Measurements from ENCODE around the gene TEKT5. TPM values are rescaled to one million over a fixed set of nuclear protein-coding genes. Genes with fewer than 3 reads are reported as not detected.

Gene TEKT5
- total RNA-seq, 4 donors from 2014 or later: 0.20 to 0.93 (median 0.42) TPM; not detected in 1

DNA sequence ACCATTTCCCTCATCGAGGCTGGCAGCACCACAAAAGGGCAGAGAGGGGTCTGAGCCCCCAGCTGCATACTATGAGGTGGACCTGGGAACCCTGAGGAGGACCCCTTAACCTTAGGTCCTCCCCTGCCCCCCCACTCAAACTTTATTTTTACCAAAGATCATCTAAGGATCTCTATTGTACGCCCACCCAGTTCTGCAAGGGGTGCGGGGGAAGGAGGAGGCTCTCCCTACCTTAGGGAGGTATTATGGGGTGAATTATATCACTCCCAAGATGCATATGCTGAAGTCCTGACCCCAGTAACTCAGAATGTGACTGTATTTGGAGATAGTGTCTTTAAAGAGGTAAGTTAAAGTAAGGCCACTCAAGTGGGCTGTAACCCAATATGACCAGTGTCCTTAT, 87.6 kb downstream of the TEKT5 start:
- intact Hi-C loops (cut with DNase I; ENCODE audit: low total_unique reads): no loop called here
- WGBS, 2 donors: 73 to 80% methylated on average over 3 of the region's 3 CpGs
- no peak for TF ChIP-seq POLR2A (IDR thresholded peaks at IDR 0.05)
- TF ChIP-seq, protein P1, sequence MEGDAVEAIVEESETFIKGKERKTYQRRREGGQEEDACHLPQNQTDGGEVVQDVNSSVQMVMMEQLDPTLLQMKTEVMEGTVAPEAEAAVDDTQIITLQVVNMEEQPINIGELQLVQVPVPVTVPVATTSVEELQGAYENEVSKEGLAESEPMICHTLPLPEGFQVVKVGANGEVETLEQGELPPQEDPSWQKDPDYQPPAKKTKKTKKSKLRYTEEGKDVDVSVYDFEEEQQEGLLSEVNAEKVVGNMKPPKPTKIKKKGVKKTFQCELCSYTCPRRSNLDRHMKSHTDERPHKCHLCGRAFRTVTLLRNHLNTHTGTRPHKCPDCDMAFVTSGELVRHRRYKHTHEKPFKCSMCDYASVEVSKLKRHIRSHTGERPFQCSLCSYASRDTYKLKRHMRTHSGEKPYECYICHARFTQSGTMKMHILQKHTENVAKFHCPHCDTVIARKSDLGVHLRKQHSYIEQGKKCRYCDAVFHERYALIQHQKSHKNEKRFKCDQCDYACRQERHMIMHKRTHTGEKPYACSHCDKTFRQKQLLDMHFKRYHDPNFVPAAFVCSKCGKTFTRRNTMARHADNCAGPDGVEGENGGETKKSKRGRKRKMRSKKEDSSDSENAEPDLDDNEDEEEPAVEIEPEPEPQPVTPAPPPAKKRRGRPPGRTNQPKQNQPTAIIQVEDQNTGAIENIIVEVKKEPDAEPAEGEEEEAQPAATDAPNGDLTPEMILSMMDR (IDR thresholded peaks at IDR 0.05): no peak

DNA sequence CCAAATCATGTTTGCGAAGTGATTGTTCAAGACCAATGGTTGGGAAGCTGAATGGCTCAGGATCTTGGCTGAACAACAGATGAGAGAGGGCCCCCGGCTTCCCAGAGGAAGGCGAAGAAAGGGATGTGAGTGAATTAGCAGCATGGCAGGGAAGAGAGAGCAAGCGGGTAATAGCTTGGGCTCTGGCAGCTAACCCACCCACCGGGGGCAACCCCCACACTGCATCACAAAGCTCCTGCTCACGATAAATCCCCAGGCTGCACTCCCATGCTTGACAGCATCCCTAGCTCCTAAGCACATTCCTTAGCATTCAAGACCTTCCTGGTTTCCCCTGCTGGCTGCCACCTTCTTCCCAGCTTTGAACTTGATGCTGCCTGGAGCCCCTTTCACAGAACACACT, 88.1 kb downstream of the TEKT5 start:
- DNase-seq (ENCODE audit: low spot score in 2 of 2): no peak
- WGBS, 2 donors: 74 to 75% methylated on average over 6 of the region's 6 CpGs
- H3K4me3 ChIP-seq (ENCODE audit: low read depth, poor library complexity, severe bottlenecking): no peak overlapping the region
- intact Hi-C loops (cut with DNase I; ENCODE audit: low total_unique reads): no loop called here
- TF ChIP-seq, protein P1 (IDR thresholded peaks at IDR 0.05): no peak
- no peak for TF ChIP-seq POLR2A (IDR thresholded peaks at IDR 0.05)

More for the DNA sequence above, 87.6 kb downstream of the TEKT5 start:
- DNase-seq (ENCODE audit: low spot score in 2 of 2): no peak
- no peak overlapping the region for H3K4me3 ChIP-seq (ENCODE audit: low read depth, poor library complexity, severe bottlenecking)

DNA sequence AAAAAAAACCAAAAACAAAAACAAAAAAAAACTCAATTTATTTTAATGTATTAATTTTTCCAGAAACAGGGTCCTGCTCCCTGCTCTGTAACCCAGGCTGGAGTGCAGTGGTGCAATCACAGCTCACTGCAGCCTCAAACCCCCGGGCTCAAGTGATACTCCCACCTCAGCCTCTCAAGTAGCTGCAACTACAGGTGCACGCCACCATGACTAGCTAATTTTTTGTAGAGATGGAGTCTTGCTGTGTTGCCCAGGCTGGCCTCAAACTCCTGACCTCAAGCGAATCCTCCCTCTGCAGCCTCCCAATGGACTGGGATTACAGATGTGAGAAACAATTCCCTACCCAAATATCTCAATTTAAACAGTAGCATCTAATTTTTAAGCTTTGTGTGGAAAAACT, 89.1 kb downstream of the TEKT5 start:
- WGBS, 2 donors: 80 to 100% methylated on average over 3 of the region's 3 CpGs
- intact Hi-C loops (cut with DNase I; ENCODE audit: low total_unique reads): no loop called here
- TF ChIP-seq, protein P1 (IDR thresholded peaks at IDR 0.05): no peak
- no peak for TF ChIP-seq POLR2A (IDR thresholded peaks at IDR 0.05)
- no peak overlapping the region for H3K4me3 ChIP-seq (ENCODE audit: low read depth, poor library complexity, severe bottlenecking)
- no peak for DNase-seq (ENCODE audit: low spot score in 2 of 2)

DNA sequence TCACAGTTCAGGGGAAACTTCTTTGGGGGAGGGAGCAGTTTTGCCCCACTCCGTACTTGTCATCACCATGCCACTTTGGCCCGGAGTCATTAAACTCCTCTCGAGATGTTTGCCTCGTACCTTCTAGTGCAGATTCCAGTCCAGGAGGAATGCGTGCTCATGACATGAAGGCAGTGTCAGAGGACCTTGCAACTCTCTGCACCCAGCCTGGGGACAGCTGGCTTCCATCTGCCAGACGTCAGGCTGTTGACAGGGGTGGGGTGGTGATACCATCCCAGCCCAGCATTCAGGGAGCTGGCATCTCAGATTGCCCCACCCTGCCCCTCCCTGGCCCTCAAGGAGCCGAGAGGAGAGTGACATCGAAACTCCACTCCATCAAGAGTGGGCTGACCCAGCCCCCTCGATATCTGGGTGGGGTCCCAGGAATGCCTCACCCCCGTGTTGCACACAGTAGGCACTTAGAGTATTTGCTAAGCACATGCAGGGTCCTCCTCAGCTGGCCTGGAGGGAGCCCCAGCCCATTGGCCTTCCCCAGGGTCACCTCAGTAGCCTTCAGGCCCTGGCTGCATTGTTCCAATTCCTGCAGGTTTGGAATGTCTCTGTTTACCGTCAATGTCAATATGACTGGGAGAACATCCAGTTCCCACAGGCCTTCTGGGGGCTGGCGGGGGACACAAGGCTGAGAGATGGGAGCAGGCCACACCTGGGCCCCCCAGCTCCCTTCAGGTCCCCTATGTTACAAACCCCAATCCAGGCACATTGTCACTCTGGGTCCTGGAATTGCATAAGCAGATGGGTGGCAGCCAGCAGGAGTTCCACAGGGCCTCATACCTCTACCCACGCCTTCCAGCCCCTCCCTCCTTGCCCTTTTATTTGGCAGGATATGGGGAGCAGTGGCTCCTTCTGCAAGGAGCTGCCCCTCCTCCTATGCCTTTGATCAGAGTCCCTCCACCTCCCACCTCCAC, 93.0 kb downstream of the TEKT5 start:
- intact Hi-C loops (cut with DNase I; ENCODE audit: low total_unique reads): no loop called here
- TF ChIP-seq POLR2A (IDR thresholded peaks at IDR 0.05): no peak
- TF ChIP-seq, protein P1 (IDR thresholded peaks at IDR 0.05): no peak
- no peak overlapping the region for H3K4me3 ChIP-seq (ENCODE audit: low read depth, poor library complexity, severe bottlenecking)
- 45 to 52% methylated on average over 10 to 13 of the region's 13 CpGs for WGBS, 2 donors
- DNase-seq (ENCODE audit: low spot score in 2 of 2): no peak

DNA sequence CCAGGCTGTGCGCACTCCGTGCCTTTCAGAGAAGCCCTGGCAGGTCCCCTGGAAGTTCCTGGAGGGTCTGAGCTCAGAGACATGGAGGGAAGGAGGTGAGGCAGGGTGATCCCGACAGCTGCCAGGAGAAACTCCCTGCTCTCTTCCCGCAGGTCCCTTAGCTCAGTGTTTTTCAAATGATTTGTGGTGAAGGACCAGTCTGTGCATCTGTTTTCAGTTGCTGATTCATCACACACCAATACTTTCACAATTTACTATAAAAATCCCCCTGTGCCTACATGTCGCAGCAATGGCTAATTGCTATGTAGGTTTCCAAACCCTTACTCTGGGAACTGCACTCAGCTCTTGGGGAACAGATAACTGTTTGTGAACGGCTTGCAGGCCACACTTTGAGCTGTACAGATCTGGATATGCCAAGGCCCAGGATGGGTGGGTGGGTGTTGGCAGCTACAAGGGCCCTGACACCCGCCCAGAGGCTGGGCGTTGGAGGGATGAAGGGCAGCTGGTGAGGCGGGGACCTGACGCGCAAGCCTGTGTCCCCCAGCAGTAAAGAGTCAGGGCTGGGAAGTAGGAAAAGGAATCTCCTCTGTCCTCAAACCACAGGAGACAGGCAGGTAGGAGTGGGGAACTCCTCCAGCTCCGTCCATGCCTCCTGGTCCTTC, 93.8 kb downstream of the TEKT5 start:
- H3K4me3 ChIP-seq (ENCODE audit: low read depth, poor library complexity, severe bottlenecking): no peak overlapping the region
- 43 to 44% methylated on average over 12 of the region's 12 CpGs for WGBS, 2 donors
- no peak for TF ChIP-seq POLR2A (IDR thresholded peaks at IDR 0.05)
- TF ChIP-seq, protein P1 (IDR thresholded peaks at IDR 0.05): no peak
- DNase-seq (ENCODE audit: low spot score in 2 of 2): no peak
- intact Hi-C loops (cut with DNase I; ENCODE audit: low total_unique reads): no loop called here

Data from lower leg skin (tissue), 4 donors.